MM.1S (cell line): ENCODE measurements around the gene STK32B.

Experiments used
- DNase-seq: peaks from one replicate; pipeline ENCODE4 v3.0.0-alpha.2; 2015
- H2AFZ ChIP-seq: fragments of 300-600 bp; sonication (generic); 2 replicates; pipeline ENCODE4 v1.6.0; 2016; ENCODE audit warnings: antibody characterized with exemption, low read length
- H3F3A ChIP-seq: fragments of 300-600 bp; sonication (generic); 2 replicates; pipeline ENCODE4 v1.6.1; 2016; ENCODE audit warnings: mild to moderate bottlenecking, antibody characterized with exemption, low read length, moderate library complexity, mixed read lengths; ENCODE audit not compliant: insufficient read depth
- H3K27ac ChIP-seq: fragments of 300-600 bp; sonication (generic); 2 replicates; pipeline ENCODE4 v1.5.1; 2016; ENCODE audit warnings: mild to moderate bottlenecking, low read length
- H3K27me3 ChIP-seq: fragments of 300-600 bp; sonication (generic); replicated peaks from 2 replicates; pipeline ENCODE4 v1.6.0; 2016; ENCODE audit warnings: low read length; ENCODE audit not compliant: insufficient read depth
- H3K36me3 ChIP-seq: fragments of 300-600 bp; sonication (generic); replicated peaks from 2 replicates; pipeline ENCODE4 v1.6.1; 2016; ENCODE audit warnings: mild to moderate bottlenecking, low read length, mixed read lengths; ENCODE audit not compliant: insufficient read depth
- H3K4me1 ChIP-seq: fragments of 300-600 bp; sonication (generic); 2 replicates; pipeline ENCODE4 v1.6.1; 2016; ENCODE audit warnings: low read length, mixed read lengths
- H3K4me2 ChIP-seq: fragments of 300-600 bp; sonication (generic); 2 replicates; pipeline ENCODE4 v1.6.0; 2016; ENCODE audit warnings: low read depth, low read length
- H3K4me3 ChIP-seq: fragments of 300-600 bp; sonication (generic); 2 replicates; pipeline ENCODE4 v1.5.1; 2016; ENCODE audit warnings: low read length, mixed read lengths
- H3K79me2 ChIP-seq: fragments of 300-600 bp; sonication (generic); 2 replicates; pipeline ENCODE4 v1.6.1; 2016; ENCODE audit warnings: mixed run types, low read length, mixed read lengths
- H3K9ac ChIP-seq: fragments of 300-600 bp; sonication (generic); 2 replicates; pipeline ENCODE4 v1.6.1; 2016; ENCODE audit warnings: low read length, mixed read lengths
- H3K9me2 ChIP-seq: fragments of 300-600 bp; sonication (generic); replicated peaks from 2 replicates; pipeline ENCODE4 v1.6.1; 2016; ENCODE audit warnings: mild to moderate bottlenecking, low read length, mixed read lengths; ENCODE audit not compliant: insufficient read depth
- H3K9me3 ChIP-seq: fragments of 300-600 bp; sonication (generic); replicated peaks from 2 replicates; pipeline ENCODE4 v1.6.1; 2016; ENCODE audit warnings: mild to moderate bottlenecking, low read length, mixed read lengths; ENCODE audit not compliant: insufficient read depth
- H4K20me1 ChIP-seq: fragments of 300-600 bp; sonication (generic); 2 replicates; pipeline ENCODE4 v1.6.1; 2016; ENCODE audit warnings: mild to moderate bottlenecking, low read length, moderate library complexity, mixed read lengths; ENCODE audit not compliant: insufficient read depth
- EZH2 ChIP-seq: fragments of 300-600 bp; sonication (generic); optimal IDR thresholded peaks from 2 replicates; pipeline ENCODE3; 2017; ENCODE audit warnings: low read depth, mild to moderate bottlenecking, antibody characterized with exemption, low read length, mixed read lengths
- EZH2phosphoT487 ChIP-seq: fragments of 300-600 bp; sonication (generic); IDR thresholded peaks from 2 replicates; pipeline ENCODE4 v1.6.1; 2018; ENCODE audit warnings: antibody characterized with exemption, low read length
- TF ChIP-seq, protein P1 (sequence below): fragments of 300-600 bp; sonication (generic); IDR thresholded peaks from 2 replicates; pipeline ENCODE4 v1.5.1; 2016; ENCODE audit warnings: antibody characterized with exemption, low read length, mixed read lengths

Gene STK32B

DNA sequence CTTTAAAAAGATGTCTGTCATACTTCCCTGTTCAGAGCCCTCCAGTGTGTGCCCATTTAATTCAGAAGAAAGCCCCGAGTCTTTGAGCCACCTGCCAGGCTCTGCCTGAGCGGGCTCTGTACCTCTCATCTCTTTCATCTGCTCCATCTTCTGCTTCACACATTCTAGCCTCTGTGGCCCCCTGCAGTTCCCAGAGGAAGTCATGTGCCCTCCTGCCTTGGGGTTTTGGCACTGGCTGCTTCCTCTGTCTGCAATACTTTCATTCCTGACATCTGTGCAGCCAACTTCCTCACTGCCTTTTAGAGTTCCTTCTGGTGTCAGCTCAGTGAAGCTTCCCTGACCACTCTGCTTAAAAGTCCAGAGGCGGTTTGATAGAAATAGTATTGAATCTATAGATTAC lies 6.2 kb upstream of the STK32B start:
- Histone ChIP-seq H3K4me3 (no peak overlapping the region), H2AFZ (no peak overlapping the region), H3K9me2 (no peaks in the 10 kb centered on the region), H3K27me3 (no peaks in the 10 kb centered on the region), H3K27ac (no peak overlapping the region), H3K9me3 (no peaks in the 10 kb centered on the region), H4K20me1 (no peaks in the 10 kb centered on the region), H3K4me1 (peaks cover 6% of the 10 kb centered on the region; the same call in 1 of the 2 replicates), H3F3A (no peaks in the 10 kb centered on the region), H3K79me2 (no peaks in the 10 kb centered on the region), H3K4me2 (no peak overlapping the region), H3K36me3 (no peaks in the 10 kb centered on the region), H3K9ac (no peak overlapping the region)
- DNase-seq = no peak
- TF ChIP-seq EZH2 (no peak), EZH2phosphoT487 (no peak)
- TF ChIP-seq, protein P1, sequence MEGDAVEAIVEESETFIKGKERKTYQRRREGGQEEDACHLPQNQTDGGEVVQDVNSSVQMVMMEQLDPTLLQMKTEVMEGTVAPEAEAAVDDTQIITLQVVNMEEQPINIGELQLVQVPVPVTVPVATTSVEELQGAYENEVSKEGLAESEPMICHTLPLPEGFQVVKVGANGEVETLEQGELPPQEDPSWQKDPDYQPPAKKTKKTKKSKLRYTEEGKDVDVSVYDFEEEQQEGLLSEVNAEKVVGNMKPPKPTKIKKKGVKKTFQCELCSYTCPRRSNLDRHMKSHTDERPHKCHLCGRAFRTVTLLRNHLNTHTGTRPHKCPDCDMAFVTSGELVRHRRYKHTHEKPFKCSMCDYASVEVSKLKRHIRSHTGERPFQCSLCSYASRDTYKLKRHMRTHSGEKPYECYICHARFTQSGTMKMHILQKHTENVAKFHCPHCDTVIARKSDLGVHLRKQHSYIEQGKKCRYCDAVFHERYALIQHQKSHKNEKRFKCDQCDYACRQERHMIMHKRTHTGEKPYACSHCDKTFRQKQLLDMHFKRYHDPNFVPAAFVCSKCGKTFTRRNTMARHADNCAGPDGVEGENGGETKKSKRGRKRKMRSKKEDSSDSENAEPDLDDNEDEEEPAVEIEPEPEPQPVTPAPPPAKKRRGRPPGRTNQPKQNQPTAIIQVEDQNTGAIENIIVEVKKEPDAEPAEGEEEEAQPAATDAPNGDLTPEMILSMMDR = no peak

DNA sequence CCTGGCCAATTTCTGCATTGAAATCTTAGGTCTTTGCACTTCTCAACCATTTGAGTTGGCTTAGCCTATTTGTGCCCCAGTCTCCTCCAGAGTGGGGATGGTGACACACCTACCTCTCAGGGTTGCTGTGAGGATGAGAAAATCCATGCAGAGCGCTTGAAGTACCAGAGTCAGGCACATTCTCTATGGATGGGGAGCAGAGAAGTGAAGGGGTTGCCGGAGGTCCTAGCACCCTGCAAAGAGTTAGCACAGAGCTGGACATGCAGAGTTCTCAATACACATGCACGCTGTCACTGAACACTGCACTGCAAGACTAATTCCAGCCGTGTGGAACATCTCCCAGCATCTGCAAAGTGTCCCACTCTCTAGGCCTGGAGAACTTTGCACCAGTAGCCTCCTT lies 2.6 kb upstream of the STK32B start:
- DNase-seq = no peak
- Histone ChIP-seq H3K4me2 (no peak overlapping the region), H3F3A (no peaks in the 10 kb centered on the region), H3K27ac (no peak overlapping the region), H3K4me1 (peaks cover 6% of the 10 kb centered on the region; the same call in 1 of the 2 replicates), H3K79me2 (no peaks in the 10 kb centered on the region), H4K20me1 (no peaks in the 10 kb centered on the region), H3K36me3 (no peaks in the 10 kb centered on the region), H3K9me2 (no peaks in the 10 kb centered on the region), H2AFZ (no peak overlapping the region), H3K27me3 (no peaks in the 10 kb centered on the region), H3K9me3 (no peaks in the 10 kb centered on the region), H3K4me3 (no peak overlapping the region), H3K9ac (no peak overlapping the region)
- TF ChIP-seq EZH2phosphoT487 (no peak), EZH2 (no peak)
- TF ChIP-seq, protein P1 = no peak

DNA sequence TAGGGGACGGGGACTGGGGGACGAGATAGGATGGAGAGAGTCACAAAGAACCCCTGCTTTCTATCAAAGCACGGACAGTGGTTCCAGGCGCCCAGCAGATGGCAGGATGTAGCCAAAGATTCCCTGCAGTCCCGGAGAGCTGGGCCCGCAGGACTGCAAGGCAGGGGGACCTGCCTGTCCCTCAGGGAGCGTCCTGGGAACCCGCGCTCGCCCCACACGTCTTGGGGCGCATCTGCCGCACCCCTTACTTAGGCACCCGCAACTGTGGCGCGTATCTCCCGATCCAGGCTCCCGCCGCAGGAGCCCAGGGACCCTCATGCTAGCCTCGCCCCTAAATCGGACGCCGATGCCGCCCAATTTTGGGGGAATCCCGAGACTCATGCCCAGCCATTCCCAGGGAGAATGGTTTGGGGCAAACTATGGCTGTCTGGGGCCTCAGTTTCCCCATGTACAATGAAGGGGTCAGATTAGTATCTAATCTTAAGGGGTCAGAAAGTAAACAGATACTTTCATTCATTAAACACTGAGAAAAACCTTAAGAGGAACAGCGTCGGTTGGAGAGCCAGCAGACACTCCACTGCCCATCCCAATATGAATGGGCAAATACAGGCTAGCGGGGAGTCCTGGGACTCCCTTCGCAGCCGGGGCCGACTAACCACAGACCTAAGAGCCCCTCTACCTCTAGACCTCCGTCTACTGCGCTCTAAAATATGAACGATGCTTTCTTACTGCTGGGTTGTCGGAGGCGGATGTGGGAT lies 581 bp upstream of the STK32B start:
- H3K4me3 ChIP-seq = peak overlapping the region; percentile 70
- H3K36me3 ChIP-seq = no peaks in the 10 kb centered on the region
- peak overlapping the region; percentile 99 for H3K4me2 ChIP-seq
- H2AFZ ChIP-seq = peak overlapping the region; percentile 95
- H3K9me3 ChIP-seq = no peaks in the 10 kb centered on the region
- DNase-seq = peak; percentile 75
- H3K9ac ChIP-seq = peak overlapping the region; percentile 47; the same call in 1 of the 2 replicates
- TF ChIP-seq, protein P1 = peak; percentile 71
- no peak for TF ChIP-seq EZH2
- H3K27ac ChIP-seq = no peak overlapping the region
- no peaks in the 10 kb centered on the region for H3K4me1 ChIP-seq
- H3K79me2 ChIP-seq = no peaks in the 10 kb centered on the region
- H3F3A ChIP-seq = no peaks in the 10 kb centered on the region
- H3K27me3 ChIP-seq = no peaks in the 10 kb centered on the region
- no peaks in the 10 kb centered on the region for H3K9me2 ChIP-seq
- H4K20me1 ChIP-seq = no peaks in the 10 kb centered on the region
